Stimulated activated CD4-positive, alpha-beta T cell treated with anti-CD3 and anti-CD28 coated beads, Interleukin-2, amount 100 ng/mL, for 48 hours (primary cell): ENCODE measurements around the gene HTR4.

Experiments used
- DNase-seq, 2 donors: peaks; one replicate each; pipeline ENCODE4 v3.0.0-alpha.2; 2020

The HTR4 gene

GRCh38 chr5:148524721-148525120 lies 129.6 kb downstream of the HTR4 start:
- no peak for DNase-seq

DNA sequence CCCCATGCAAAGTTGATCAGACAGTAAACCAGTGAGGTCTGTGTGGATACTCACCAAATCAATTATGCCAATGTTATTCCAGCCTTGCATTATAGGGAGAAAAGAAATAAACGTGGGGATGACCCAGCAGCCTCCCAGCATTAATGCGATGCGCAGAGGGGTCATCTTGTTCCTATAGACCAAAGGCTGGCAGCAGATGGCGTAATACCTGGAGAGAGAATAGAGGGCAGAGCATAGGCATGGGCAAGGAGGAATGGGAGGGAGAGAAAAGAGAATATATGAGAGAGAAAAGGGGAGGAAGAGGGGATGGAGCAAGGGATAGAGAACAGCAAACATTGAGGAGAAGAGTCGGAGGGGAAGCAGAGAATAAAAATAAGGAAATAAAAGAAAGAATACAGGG lies 131.2 kb downstream of the HTR4 start:
- no peak for DNase-seq

DNA sequence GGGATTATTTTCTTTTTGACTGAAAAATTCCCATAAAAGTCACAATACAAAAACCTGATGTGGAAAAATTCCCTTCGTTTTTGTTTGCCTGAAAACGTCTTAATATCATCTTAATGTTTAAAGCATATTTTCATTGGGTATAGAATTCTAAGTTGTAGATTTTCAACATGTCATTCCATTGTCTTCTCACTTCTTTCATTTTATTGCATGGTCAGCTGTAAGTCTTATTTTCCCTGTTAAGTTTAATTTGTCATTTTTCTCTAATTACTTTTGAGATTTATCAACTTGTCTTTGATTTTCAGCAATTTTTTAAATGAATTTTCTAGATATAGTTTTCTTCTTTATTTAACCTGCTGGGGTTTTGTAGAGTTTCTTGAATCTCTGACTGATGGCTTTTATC lies 138.9 kb downstream of the HTR4 start:
- DNase-seq: no peak

DNA sequence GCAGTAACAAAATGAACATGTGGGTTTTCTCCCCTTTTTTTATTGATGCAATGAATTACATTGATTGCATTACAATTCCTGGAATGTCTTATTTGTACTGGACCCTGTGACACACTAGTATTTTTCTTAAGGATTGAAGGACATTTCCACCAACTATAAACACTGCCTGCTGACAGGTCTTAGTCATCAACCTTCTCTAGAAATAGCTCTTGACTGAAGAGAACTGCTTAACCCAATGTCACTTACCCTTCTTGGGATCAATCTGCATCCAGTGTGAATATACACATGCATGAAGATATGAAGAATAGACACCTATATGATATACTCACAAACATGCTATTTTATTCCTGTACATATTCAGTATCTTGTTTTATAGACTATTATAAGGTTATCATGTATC lies 140.0 kb downstream of the HTR4 start:
- DNase-seq: no peak

DNA sequence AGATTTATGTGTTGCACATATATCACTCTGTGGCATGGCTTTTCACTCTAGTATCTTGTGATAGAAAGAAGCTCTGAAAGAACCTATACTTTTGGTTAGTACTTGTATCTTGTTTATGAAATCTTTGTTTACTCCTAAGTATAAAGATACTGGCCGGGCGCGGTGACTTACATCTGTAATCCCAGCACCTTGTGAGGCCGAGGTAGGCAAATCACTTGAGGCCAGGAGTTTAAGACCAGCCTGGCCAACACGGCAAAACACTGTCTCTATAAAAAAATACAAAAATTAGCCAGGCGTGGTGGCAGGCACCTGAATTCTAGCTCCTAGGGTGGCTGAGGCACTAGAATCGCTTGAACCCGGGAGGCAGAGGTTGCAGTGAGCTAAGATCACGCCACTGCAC lies 141.8 kb downstream of the HTR4 start:
- no peak for DNase-seq

DNA sequence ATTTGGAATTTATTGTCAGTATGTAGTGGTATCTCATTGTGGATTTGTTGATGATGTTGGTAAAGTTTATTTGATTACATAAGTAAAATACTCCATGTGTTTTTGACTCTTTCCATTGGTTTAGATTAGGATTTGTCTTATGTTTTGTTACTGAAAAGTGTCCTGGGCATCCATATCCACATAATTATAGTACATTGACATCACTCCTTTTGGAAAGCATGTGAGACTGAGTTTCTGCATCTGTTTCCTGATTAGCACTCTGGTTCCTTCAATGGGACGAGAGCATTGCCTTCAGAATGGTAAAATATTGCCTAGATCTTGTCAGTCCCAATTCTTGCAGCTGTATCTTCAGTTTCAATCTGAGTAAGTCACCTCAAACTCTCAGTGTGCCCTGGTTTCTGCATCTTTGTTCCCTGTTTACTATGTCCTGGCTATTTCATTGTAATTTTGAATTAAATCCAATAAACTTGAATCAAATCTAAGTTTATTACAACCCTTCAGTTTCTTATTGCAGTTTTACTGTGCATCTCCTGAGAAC lies 142.4 kb downstream of the HTR4 start:
- no peak for DNase-seq

- DNase-seq: no peak
Measured at GRCh38 chr5:148509893-148510292, 144.4 kb downstream of the HTR4 start.

DNA sequence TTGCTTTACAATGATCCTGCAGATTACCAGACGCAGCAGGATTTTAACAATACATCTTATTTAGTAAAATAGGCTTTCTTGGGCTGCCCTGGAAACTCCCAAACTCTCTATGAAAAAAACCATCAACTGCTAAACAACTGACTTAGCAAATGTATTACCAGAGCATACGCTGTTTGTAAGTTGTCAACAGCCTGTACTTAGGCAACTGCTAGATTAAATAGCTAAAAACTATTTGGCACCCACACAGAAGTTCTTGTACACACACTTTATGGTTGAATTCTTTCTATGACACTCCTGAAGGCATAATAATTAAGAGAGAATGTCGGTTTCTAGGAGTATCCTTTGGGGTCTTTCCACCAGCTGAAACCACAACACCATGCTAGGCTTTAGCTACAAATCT lies 146.7 kb downstream of the HTR4 start:
- no peak for DNase-seq

DNA sequence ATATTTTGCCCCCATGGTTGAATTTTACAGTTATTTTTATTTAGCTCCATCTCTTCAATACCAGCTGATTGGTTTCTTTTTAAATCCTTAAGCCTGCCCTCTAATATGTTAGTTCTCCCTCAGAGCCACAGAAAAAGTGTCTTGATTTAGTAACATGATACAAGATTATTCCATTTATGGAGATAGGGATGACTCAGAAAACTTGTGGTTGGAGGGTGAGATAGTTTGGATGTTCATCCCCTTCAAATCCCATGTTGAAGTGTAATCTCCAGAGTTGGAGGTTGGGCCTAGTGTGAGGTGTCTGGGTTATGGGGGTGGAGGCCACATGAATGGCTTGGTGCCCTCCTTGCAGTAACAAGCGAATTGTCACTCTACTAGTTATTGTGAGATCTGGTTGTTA lies 154.9 kb downstream of the HTR4 start:
- no peak for DNase-seq

- DNase-seq: no peak
Measured at GRCh38 chr5:148497757-148498156, 156.6 kb downstream of the HTR4 start.

GRCh38 chr5:148492351-148492750 lies 162.0 kb downstream of the HTR4 start:
- DNase-seq: no peak

DNA sequence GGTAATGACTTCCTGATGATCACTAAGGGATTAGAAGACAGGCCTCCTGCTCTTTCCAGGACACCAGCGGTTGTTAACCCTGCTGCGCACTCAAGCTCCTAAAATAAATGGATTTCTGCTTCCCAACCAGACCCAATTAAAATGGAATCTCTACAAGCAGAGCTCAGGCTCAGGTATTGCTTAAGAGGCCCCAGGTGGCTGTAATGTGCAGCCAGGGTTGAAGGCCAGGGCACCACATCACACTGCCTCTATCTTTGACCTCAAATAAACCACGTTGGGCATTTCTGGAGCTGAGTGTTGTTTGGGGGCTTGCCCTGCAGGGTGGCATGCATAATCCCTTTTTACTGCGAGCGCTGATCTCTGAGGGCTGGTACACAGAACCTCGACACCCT lies 162.5 kb downstream of the HTR4 start:
- DNase-seq: no peak

DNA sequence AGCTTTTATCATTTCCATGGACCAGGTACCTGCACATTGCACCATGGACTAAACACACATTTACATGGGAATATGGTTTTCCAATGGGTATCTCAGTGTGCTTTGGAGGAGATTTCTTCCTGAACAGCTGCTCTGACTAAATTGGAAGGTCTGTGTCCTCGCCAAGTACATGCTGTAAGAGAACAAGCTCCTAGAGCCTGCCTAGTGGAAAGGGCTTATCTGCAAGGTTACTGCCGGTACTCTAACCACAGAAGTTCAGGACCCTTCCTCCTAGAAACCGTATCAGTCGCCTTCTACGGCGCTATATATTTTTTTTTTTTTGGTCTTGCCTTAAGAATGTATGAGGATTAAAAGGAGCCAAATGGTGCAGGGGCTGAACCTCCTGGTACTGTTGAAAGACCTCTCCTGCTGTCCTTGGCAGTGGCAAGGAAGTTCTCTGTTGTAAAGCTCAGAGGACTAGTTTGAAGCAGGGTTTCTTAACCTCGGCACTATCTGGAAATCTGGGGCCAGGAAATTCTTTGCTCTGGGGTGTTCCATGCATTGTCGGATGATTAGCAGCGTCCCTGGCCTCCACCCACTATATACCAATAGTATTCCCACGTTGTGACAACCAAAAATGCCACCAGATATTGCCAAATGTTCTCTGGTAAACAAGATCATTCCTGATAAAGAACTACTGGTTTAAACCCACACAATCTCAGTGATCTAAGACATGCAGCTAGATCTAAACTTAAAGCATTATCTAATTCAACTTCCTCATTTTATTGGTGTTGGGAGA lies 163.1 kb downstream of the HTR4 start:
- no peak for DNase-seq

DNA sequence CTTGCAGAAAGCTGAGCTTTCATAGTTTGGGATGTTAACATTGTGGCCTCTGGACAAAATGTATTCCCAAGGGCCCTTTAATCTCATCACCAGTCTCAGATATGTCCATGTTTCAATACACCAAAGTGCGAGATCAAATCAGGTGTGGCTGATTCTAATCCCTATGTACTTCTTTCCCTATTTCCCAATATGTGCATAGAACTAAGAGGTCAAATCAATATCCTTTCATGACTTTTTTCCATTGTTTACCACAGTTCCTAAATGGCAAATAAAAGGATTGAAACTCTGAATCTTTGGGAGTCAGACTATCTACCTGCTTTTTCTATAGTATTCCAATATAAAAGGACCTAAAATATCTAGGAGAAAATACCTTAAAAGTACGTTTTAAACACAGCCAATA lies 165.6 kb downstream of the HTR4 start:
- DNase-seq: no peak

DNA sequence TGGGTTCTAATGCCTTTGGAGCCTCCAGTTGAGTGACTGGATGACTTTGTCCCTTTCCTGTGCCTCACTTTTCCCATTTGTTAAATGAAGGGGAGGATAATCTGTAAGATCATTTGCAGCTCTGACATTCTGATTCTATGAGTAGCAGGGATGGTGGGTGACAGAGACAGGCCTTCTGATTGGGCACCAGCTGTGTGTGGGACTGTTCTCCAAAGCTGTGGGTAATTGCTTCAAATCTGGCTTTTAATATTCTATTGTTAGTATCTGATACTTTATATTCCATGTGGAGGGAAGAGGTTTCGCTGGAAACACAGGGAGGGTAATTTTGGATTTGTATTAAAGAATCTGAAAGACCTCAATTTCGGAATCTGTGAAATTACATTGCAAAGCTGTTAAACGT lies 167.9 kb downstream of the HTR4 start:
- no peak for DNase-seq

DNA sequence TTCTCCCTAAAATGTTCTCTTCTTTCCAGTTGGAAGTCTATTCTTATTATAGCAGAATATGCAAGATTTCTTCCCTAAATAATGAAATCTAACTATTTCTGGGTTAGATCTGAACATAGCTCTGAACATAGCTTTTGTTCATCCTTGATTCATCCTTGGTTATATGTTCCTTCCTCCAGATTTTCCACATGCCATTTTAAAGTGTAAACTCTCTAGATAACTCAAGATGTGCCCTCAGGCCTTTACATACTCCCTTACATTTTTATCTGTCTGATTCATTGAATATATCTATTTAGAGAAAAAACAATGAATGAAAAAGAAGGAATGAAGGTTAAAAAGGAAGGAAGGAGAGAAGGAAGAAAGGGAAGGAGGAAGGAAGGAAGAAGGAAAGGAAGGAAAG lies 169.7 kb downstream of the HTR4 start:
- DNase-seq: no peak

DNA sequence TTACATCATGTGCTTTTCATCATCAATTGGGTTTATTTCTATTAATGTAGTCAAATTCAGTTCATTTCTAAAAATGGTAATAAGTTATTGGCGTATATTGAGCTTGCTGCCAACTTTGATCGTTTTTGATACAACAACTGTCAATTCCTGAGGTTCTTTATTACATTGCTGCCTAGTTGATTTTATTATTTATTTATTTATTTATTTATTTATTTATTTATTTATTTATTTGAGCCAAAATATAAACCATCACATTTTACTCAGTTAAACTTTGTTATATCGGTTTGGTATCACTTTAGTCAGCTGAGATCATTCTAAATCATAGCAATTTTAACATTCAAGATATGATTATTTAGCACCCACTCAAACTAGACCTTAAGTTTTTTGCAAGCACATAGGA lies 170.6 kb downstream of the HTR4 start:
- DNase-seq: no peak

GRCh38 chr5:148482697-148483462 lies 171.4 kb downstream of the HTR4 start:
- peak; percentile 62 to 65 for DNase-seq

DNA sequence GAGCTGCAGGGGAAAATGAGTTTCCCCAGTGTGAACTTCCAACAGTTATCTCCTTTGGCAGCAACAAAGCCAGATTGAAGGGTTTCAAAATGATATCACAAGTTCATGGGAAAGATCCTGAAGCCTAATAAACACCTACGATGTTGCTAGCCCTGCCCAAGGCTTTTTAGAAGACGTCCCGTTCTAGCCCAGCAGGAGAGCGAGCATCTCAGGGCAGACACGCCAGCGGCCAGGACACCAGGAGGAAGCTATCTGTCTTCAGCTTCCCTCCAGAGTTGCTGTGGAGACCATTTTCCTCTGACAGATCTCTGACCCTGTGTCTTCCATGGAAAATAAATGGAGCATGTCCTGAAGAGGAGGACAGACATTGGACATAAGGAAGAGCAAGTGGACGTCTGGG lies 172.1 kb downstream of the HTR4 start:
- DNase-seq: no peak

DNA sequence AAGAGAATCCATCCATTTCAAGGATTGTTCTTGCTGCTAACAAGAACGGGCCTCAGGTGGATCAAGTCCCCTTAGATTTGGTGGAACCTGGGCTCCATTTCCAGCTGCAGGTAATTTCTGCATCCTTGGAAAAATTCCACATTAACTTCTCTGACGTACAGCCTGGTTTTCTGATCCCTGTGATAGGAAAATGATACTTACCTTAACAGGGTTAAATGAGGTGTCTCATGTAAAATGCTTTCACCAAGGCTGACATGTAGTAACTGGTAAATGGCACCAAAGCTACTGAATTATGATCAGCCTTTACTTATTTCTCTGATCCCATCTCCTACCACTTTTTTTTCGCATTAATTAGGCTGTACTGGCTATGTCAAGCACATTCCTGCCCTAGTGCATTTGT lies 176.9 kb downstream of the HTR4 start:
- no peak for DNase-seq

- DNase-seq: no peak
Measured at GRCh38 chr5:148476302-148476701, 178.0 kb downstream of the HTR4 start.

DNA sequence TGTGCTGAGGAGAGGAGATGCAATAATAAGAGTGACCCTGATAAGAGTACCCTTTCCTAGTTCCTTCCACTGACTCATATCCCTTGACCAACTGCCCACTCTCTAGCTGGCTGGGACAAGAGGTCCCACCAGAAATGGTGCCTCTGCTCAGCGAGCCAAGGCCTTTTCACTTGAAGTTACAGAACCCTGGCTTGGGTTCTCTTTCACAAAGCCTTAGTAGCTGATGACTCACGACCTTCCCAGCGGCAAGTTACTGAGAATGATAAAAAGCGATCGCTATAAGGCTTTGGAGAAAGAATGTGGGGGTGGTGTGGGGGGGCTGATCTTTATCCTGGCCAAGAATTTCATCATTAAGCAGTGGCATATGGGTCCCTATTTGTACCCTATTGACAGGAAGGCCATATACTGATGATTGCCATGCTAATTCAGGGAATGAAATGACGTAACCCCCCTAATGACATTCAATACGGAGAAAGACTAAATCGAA lies 180.3 kb downstream of the HTR4 start:
- no peak for DNase-seq

DNA sequence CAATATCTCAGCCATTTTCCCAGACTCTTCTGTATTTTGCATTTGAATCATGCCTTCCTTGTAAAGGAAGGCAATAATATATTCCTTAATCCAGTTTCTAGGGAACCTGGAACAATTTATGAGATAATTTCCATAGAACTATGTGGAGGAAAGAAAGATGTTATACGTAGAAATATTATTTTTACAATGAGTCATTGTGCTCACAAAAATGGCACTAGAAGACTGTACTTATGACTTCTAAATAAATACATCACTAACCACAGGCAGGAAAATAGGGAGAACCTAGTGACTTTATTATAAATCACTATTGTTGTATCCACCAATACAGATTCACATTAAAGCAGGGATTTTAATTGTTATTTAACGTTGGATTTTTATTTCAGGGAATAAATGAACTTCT lies 182.9 kb downstream of the HTR4 start:
- no peak for DNase-seq

DNA sequence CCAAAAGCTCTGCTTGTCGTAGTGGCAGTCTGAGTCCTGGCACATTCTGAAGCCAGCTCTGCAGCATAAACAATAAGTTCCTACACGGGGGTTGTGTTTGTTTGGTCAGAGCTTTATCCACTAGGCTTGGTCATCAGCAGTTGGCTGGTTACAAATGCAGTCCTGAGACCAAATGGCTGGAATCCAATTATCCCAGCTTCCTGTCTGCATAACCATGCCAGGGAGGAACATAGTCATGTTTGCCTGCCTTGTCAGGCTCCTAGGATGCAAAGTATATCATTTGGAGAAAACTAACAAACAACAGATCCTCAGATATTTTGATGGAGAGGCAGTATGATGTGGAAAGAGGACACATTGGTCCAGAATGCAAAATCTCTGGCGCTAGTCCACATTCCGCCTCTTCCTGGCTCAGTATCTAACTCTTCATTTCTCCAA lies 184.8 kb downstream of the HTR4 start:
- DNase-seq: no peak
